ENCODE results near the gene SRPX.

The SRPX gene

GRCh38 chrX:38109042-38109898 is 111.4 kb downstream of the SRPX start:
- H3K4me3 ChIP-seq (replicated peaks; ENCODE audit: low read depth, low read length): no peak overlapping the region
- no peak for DNase-seq (ENCODE audit: extremely low read depth, low read depth)
- TF ChIP-seq, protein P1, sequence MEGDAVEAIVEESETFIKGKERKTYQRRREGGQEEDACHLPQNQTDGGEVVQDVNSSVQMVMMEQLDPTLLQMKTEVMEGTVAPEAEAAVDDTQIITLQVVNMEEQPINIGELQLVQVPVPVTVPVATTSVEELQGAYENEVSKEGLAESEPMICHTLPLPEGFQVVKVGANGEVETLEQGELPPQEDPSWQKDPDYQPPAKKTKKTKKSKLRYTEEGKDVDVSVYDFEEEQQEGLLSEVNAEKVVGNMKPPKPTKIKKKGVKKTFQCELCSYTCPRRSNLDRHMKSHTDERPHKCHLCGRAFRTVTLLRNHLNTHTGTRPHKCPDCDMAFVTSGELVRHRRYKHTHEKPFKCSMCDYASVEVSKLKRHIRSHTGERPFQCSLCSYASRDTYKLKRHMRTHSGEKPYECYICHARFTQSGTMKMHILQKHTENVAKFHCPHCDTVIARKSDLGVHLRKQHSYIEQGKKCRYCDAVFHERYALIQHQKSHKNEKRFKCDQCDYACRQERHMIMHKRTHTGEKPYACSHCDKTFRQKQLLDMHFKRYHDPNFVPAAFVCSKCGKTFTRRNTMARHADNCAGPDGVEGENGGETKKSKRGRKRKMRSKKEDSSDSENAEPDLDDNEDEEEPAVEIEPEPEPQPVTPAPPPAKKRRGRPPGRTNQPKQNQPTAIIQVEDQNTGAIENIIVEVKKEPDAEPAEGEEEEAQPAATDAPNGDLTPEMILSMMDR (IDR thresholded peaks at IDR 0.05; ENCODE audit: low read depth, low read length, missing control alignments): no peak

DNA sequence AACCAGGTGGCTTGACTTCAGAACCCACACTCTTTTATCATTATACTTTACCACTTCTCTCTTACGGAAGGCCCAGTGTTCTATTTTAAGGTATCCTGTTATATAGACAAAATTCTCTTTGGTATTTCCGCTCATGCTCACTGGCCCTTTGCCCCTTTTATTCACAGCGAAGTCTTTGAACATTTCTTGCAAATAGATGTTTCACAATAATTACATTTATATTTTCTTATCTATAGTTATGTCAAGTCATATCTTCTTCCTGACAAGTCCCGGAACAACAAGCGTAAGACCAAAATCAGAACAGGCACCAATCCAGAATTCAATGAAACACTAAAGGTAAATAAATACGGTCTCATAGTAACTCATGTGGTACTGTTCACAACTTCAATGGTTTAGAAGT is 112.3 kb downstream of the SRPX start:
- TF ChIP-seq, protein P1 (IDR thresholded peaks at IDR 0.05; ENCODE audit: low read depth, low read length, missing control alignments): no peak
- no peak overlapping the region for H3K4me3 ChIP-seq (replicated peaks; ENCODE audit: low read depth, low read length)
- no peak for DNase-seq (ENCODE audit: extremely low read depth, low read depth)

DNA sequence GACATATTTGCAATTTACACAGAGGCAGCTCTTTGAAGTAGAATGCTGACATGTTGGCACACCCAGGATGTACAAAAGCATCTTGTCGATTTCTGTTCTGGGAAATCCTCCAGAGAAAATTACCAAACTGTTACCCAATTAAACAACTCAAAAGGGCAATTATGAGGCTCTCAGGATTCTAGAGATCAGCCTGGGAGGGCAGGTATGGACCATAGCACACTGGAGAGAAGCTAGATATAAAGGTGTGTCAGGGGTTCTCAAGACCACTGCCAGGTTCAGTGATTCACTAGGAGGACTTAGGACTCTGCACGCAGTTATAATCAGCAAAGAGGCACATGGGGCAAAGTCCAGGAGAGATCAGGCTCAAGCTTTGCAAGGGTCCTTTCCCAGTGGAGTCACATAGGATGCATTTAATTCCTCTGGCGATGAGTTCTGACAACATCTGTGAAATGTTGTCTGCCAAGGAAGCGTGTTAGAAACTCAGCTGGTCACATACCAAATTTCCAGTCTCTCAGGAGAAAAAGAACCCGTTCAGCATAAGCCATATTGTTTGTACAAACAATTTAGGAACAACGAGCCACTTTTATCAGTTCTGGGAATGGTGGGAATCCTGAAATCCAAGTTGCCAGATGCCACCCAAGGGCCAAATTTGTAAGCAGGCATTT is 113.5 kb downstream of the SRPX start:
- no peak for DNase-seq (ENCODE audit: extremely low read depth, low read depth)
- TF ChIP-seq, protein P1 (IDR thresholded peaks at IDR 0.05; ENCODE audit: low read depth, low read length, missing control alignments): no peak
- no peak overlapping the region for H3K4me3 ChIP-seq (replicated peaks; ENCODE audit: low read depth, low read length)

- no peak overlapping the region for H3K4me3 ChIP-seq (replicated peaks; ENCODE audit: low read depth, low read length)
- TF ChIP-seq, protein P1 (IDR thresholded peaks at IDR 0.05; ENCODE audit: low read depth, low read length, missing control alignments): no peak
- DNase-seq (ENCODE audit: extremely low read depth, low read depth): no peak
Measured at GRCh38 chrX:38105216-38105725, 115.4 kb downstream of the SRPX start.

- H3K4me3 ChIP-seq (replicated peaks; ENCODE audit: low read depth, low read length): no peak overlapping the region
- TF ChIP-seq, protein P1 (IDR thresholded peaks at IDR 0.05; ENCODE audit: low read depth, low read length, missing control alignments): no peak
- DNase-seq (ENCODE audit: extremely low read depth, low read depth): no peak
Measured at GRCh38 chrX:38103857-38104812, 116.5 kb downstream of the SRPX start.

GRCh38 chrX:38102875-38103274 is 117.8 kb downstream of the SRPX start:
- no peak overlapping the region for H3K4me3 ChIP-seq (replicated peaks; ENCODE audit: low read depth, low read length)
- no peak for DNase-seq (ENCODE audit: extremely low read depth, low read depth)
- TF ChIP-seq, protein P1 (IDR thresholded peaks at IDR 0.05; ENCODE audit: low read depth, low read length, missing control alignments): no peak

All from HFF-Myc (cell line).